Medulla oblongata (tissue), 1 donor: ENCODE results near the gene PLTP.
"Not testable (repeated sequence)": the region's sequence is repeated elsewhere in the genome, so short reads cannot be mapped to it uniquely, and the experiment has no call there.

Source experiments
- DNase-seq: peaks from one replicate; pipeline ENCODE4 v3.0.0-alpha.2; 2015; ENCODE audit errors: extremely low spot score

The PLTP gene

DNA sequence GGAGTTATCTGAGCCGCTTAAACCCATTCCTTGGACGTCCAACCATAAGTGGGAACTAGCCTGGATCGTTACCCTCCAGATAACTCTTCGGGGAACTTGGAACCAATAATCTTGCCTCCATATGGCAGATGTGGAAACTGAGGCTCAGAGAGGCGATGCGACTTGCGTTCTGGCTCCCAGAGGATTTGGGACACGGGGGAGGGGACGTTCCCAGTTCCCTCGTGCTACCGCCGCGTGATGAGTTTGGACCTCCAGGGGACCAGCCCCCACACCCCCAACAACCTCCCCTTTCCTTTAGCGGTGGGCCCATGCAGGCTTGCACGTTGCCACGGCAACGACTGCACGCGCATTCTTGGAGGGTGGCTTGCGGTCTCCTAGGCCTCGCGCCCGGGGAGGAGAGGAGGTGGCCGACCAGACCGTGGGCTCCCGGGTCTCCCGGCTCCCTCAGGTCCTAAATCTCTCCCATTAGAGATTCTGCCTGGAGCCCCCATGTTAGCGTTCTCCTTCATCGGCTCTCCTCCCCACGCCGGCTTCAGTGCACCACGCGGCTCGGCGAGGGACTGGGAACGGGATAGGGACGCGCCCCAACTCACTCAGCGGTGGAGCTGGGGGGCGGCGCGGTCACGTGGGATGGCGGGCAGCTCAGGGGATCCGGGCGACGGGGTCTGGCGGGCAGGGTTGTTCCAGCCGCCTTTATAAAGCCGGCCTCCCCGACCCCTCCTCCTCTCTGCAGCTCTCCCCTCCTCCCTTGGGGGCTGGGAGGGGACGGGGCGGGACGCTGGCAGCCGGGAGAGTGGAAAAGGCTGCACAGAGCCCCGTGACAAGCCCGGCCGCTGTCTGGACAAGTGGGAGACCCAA, at the start of gene PLTP:
Gene PLTP, minus strand, starts transcription at position 670 of the 858 bp plus-strand sequence. CDS start 703 bp downstream, outside the sequence.
- DNase-seq, result peak; percentile 74

- DNase-seq, result no peak
These were observed 48.1 kb upstream of the PLTP start for GRCh38 chr20:45959956-45960630.

- no peak for DNase-seq
These were observed 47.2 kb upstream of the PLTP start for GRCh38 chr20:45959126-45959525.

DNA sequence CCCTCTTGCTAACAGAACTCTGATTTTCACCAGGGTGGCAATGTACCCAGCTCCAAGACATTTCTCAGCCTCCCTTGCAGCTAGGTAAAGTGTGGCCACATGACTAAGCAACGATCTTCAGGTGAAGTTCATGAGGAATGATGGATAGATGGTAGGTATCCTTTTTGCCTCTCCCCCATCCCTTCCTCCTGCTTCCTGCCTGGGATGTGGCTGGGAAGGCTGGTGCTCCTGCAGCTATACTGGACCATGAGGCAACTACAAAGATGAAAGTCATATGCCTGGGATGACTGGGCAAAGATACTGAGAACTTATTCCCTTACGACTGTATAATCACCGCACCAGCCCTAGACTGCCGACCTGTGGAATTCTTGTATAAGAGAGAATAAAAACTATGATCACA, 46.6 kb upstream of the PLTP start:
- no peak for DNase-seq

- DNase-seq, result no peak
These were observed 45.3 kb upstream of the PLTP start for GRCh38 chr20:45957021-45957941.

DNA sequence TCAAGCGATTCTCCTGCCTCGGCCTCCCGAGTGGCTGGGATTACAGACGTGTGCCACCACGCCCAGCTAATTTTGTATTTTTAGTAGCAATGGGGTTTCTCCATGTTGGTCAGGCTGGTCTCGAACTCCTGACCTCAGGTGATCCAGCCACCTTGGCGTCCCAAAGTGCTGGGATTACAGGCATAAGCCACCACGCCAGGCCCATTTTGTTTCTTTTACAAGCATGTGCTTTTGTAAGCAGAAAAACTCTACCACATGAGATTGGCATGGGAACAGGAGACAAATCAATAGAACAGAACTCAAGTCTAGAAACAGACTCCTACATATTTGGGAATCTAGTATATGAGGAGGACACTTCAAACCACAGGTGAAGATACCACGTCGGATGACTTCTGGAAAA, 44.4 kb upstream of the PLTP start:
- DNase-seq, result not testable (repeated sequence)

- DNase-seq, result no peak
These were observed 41.7 kb upstream of the PLTP start for GRCh38 chr20:45953672-45954071.

DNA sequence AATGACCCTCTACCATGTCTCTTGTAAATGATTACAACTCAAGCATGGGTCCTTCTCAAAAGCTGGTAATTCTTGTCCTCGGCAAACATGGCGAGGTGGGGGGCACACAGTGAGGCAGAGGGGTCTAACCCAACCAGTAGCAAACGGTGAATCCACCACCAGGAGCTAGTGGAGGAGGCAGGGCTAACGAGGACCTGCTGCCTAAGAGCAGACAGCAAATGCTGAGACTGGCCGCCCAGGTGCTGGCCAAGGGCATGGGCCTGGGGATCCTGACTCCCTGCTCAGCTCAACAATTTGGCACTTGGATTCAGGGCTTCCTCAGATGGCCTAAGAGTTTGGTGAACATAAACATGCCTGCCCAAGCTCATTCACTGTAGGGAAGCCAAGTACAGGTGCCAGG, 40.9 kb upstream of the PLTP start:
- DNase-seq, result no peak

DNA sequence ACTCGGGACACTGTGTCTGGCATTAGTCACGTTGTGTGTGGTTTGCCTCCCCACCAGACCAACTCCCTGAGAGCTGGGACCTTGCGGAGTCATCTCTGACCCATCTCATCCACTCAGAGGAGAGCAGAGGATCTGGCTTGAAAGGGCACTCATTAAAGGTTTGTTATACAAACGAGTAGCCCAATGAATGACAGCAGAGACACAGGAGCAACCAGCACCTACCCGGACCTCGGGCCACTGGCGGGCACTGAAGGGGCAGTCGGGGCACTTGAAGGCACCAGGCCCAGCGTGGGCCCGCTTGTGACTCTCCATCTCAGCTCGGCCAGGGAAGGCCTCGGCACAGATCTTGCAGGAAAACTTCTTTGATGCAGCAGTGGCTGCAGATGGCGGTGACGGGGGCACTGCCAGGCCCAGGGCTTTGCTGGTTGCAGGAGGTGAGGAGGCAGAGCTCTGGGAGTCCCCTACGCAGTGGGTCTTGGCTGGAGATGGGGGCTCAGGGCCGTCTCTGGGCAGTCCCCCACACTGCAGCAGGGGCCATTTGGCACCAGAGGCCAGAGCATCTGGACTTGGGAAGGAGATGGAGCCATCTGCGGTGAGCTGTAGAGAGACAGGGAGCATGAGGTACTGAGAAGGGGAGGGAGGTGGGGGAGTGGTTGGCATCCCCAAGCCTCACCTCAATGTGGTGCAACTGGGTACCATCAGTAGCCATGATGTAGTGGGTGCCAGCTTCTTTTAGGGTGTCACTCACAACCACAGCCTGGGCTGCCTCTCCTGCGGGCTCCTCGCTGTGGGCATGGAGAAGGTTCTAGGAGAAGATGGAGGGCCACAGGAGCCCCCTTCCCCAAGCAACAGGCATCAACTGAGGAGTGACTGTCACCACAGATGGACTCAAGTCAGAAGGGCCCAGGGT, 40.2 kb upstream of the PLTP start:
- no peak for DNase-seq

- no peak for DNase-seq
These were observed 38.3 kb upstream of the PLTP start for GRCh38 chr20:45950330-45950646.

DNA sequence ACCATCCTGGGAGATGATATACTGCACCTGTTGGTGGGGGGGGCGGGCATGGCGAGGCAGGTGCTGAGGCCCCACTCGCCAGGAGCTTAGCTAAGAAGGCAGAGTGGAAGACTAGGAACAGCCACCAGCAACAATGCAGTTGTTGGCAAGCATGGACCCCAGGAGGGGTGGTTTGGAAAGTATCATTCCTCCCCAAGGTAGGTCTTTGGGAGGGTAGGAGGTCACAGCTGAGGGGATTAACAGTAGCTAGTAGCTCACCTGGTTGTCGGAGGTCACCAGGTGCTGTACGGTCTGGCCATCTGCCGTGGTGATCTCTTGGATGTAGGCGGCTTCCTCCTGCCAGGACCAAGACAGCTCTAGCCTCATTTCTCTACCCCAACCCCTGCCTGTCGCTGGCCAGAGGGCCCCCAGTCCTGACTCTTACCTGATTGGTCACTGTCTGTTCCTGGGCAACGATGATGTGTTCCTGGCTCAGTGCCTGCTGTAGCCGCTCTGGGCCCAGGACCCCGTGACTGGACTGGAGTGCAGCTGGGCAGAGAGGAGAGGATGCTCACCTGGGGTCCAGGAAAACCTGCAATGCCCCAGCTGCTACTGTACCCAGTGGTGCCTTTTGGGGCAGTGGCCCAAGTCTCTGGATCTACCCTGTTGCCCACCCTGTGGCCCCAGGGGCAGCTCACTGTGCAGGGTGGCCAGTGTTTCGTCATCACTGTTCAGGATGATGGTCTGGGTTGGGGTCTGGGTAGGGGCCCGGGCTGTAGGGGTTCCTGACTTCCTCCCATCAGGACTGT, 37.8 kb upstream of the PLTP start:
- DNase-seq, result no peak

GRCh38 chr20:45948742-45949541, 37.0 kb upstream of the PLTP start:
- DNase-seq, result no peak

GRCh38 chr20:45948261-45948733, 36.3 kb upstream of the PLTP start:
- no peak for DNase-seq

- no peak for DNase-seq
These were observed 35.3 kb upstream of the PLTP start for GRCh38 chr20:45947110-45947866.

DNA sequence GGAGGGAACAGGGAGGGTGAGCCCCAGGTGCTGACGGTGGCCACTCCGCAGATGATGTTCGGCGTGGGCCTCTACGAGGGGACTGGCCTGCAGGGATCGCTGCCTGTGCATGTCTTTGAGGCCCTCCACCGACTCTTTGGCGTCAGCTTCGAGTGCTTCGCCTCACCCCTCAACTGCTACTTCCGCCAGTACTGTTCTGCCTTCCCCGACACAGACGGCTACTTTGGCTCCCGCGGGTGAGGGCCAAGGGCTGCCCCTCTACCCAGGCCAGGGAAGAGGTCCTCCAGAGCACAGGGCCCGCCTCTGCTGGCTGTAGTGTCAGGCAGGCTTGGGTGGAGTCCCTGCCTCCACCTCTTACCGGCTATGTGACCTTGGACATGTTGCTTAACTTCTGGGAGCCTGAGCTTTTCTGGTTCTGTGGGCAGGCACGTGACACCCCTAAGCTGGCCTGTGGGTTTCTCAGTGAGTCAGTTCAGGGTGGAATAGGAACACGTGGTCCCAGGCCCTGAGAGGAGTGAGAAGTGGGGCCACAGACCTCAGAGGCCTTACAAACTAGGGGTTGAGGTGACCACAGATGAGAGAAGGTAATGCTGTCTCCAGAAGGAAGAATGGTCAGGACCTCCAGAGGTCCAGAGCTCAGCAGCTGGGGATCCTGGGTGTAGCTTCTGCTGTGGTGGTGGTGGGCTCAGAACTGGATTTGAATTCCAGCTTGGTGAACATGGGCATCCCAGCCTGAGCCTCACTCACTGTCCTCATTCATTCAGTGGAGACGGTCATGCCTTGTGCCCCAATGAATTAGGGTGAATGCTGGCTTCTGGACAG, 34.4 kb upstream of the PLTP start:
- no peak for DNase-seq

GRCh38 chr20:45945678-45946148, 33.8 kb upstream of the PLTP start:
- DNase-seq, result no peak

GRCh38 chr20:45944965-45945677, 33.2 kb upstream of the PLTP start:
- no peak for DNase-seq
